ENCODE measurements around the gene GLP1R. TPM values are rescaled to one million over a fixed set of nuclear protein-coding genes. Genes with fewer than 3 reads are reported as not detected.
A peak's percentile ranks its signal among the peaks of the same experiment; 100 is the strongest.

Gene GLP1R
- total RNA-seq, 1 donor from 2014 or later, result 0.18 TPM

GRCh38 chr6:39137245-39137644 is 88.7 kb downstream of the GLP1R start:
- no peak overlapping the region for H3K4me3 Mint-ChIP-seq
- H3K27me3 Mint-ChIP-seq (ENCODE audit: insufficient read depth), result no peaks in the 10 kb centered on the region
- no peaks in the 10 kb centered on the region for H3K4me1 Mint-ChIP-seq (ENCODE audit: low read depth)
- peak; percentile 37 for DNase-seq (ENCODE audit: low spot score)
- intact Hi-C loops (cut with micrococcal nuclease), result loop anchor here (2.0 kb wide), 1 partner anchor 26 kb away; no protein-coding TSS in a partner anchor
- peaks cover 4% of the 10 kb centered on the region for H3K9me3 Mint-ChIP-seq
- no peak overlapping the region for H3K27ac Mint-ChIP-seq
- H3K36me3 Mint-ChIP-seq (ENCODE audit: low read depth), result no peaks in the 10 kb centered on the region

Other genes starting within 250 kb of the GLP1R start
- gene SAYSD1, start 66.4 kb downstream of the GLP1R start, total RNA-seq, result 12.1 and 12.9 TPM in 2 replicates
- gene KCNK5, start 180.7 kb downstream of the GLP1R start, total RNA-seq, result 36.7 and 38.7 TPM in 2 replicates

All from activated T-helper 1 cell treated with anti-CD3 and anti-CD28 coated beads, Interleukin-12 subunit alpha, Interleukin-12 subunit beta, Interleukin-2, Interleukin-4 antibody, amounts not matched to agents 30 ng/mL and 10 ng/mL and 1 ng/mL, durations not matched to agents 14 hours and 24 hours and 36 hours (primary cell).